Astrocyte of the cerebellum (primary cell): ENCODE results near the gene FGFR3.

Experiments
- DNase-seq: peaks from one replicate; pipeline ENCODE4 v3.0.0-alpha.2; 2011; ENCODE audit warnings: low read depth
- H3K4me3 ChIP-seq: 2 replicates; pipeline ENCODE4 v1.5.1; 2011; ENCODE audit warnings: mild to moderate bottlenecking, low read depth, low read length, moderate library complexity
- in situ Hi-C: cut with HindIII; loops from 2 replicates; pipeline ENCODE4 v1.10.0; 2017; ENCODE audit warnings: low sequenced_read_pairs
- TF ChIP-seq, protein P1 (sequence below): IDR thresholded peaks from 2 replicates; pipeline ENCODE4 v1.5.1; 2012; ENCODE audit warnings: low read length, low read depth, moderate library complexity, mild to moderate bottlenecking; ENCODE audit errors: missing control alignments

Gene FGFR3

DNA sequence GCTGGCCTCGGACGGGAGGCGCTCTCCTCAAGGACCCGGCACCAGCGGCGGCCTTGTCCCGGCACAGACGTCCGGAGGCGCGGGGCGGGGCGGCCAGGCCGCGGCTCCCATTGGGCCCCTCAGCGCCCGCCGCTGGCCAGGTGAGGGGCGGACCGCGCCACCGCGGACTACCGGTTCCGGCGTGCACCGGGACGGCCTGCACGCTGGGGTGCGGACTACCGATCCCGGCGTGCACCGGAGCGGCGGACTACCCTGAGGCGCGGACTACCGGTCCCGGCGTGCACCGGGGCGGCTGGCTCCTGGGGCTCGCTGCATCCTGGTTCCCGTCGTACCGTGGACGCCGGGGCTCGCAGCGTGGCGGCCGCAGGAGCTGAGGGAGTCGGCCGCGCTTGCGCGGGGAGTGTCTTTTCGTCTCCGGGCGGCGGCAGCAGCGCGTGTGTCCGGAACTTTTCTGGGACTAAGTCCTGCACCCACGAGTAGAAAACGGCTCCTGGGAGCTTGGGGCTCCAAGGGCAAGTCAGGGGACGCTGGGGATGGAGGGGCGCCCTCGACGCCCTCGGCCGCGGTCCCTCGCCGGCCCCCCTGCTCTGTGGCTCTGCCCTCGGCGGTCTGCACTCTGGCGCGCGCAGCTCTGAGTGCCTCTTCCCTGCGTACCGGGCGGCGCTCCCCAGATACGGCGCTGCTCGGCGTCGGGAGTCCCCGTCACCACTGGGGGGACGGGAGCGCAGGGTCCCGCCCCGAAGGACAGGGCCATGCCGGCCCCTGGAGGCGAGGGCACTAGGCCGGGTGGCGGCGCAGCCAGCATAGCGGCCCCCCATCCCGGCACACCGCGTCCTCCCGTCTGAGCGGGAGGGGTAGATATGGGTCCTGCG lies 63.2 kb downstream of the FGFR3 start, which contains the start of gene LETM1:
TSS of gene LETM1 (minus strand) at position 86 of the 872 bp plus-strand sequence. CDS start 206 bp downstream, outside the sequence.
- TF ChIP-seq, protein P1, sequence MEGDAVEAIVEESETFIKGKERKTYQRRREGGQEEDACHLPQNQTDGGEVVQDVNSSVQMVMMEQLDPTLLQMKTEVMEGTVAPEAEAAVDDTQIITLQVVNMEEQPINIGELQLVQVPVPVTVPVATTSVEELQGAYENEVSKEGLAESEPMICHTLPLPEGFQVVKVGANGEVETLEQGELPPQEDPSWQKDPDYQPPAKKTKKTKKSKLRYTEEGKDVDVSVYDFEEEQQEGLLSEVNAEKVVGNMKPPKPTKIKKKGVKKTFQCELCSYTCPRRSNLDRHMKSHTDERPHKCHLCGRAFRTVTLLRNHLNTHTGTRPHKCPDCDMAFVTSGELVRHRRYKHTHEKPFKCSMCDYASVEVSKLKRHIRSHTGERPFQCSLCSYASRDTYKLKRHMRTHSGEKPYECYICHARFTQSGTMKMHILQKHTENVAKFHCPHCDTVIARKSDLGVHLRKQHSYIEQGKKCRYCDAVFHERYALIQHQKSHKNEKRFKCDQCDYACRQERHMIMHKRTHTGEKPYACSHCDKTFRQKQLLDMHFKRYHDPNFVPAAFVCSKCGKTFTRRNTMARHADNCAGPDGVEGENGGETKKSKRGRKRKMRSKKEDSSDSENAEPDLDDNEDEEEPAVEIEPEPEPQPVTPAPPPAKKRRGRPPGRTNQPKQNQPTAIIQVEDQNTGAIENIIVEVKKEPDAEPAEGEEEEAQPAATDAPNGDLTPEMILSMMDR: no peak
- in situ Hi-C loops: loop anchor here (5.0 kb wide), 1 partner anchor 44 kb away; no protein-coding TSS in a partner anchor
- peak within 1 kb of the TSS; percentile 82 for H3K4me3 ChIP-seq
- peak; percentile 84 for DNase-seq

DNA sequence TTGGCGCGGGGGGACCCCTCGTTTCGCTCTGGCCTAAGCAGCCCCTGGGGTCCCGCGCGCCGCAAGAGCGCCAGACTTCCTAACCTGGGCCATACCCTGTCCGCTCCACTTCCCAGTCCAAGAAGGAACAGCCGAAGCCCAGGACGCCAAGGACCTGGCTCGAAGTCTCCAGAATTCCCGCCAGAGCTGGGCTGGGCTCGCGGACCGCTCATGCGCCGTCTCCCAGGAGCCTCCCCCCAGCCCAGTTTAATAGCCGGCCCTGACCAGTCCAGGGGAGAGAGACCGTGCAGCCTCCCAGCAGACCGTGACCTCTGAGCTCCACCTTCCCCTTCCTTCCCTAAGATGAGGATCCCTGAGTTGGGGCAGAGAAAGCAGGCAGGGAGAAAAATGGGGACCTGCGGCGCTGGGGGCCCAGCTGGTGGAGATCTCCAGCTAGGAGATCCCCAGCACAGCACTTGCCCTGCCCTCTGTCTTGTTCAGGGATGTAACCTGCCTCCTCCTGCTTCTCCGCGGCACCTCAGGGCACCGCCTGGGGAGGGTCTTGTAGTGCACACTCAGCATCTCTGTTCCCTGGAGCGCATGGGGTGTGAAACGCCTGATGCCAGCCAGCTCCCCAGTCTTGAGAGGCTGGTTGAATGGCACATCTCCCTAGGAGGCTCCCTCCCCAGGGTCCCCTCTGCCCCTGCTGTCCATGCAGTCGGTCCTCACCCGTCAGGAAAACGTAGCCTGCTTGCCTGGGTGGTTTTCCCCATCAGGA lies 64.0 kb downstream of the FGFR3 start:
- DNase-seq: no peak
- in situ Hi-C loops: loop anchor here (5.0 kb wide), 1 partner anchor 45 kb away; no protein-coding TSS in a partner anchor
- TF ChIP-seq, protein P1: no peak
- peak overlapping the region; percentile 82 for H3K4me3 ChIP-seq

DNA sequence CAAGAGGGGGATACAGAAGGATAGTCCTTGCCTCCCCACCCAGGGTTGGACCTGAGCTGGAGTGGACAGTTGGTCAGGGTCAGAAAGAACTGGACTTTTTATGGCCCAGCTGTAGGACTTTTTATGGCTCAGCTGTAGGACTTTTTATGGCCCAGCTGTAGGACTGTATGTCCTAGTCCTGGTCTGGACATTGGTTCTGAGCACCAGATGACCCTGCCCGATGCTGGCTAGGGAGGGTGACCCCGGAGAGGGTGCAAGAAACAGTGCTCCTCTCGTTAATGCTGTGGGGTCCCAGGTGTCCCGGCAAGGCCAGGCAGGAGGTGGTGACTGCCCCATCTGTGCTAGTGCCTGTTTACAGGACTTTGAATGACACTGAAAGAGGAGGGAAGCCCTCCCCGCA lies 64.8 kb downstream of the FGFR3 start:
- DNase-seq: no peak
- in situ Hi-C loops: loop anchor here (5.0 kb wide), 1 partner anchor 46 kb away; no protein-coding TSS in a partner anchor
- no peak overlapping the region for H3K4me3 ChIP-seq
- TF ChIP-seq, protein P1: no peak
